HG03108 (cell line): Measurements from ENCODE around the gene BMPR1A.
A peak's percentile ranks its signal among the peaks of the same experiment; 100 is the strongest.

Source experiments
- ATAC-seq: cut with Tn5 transposase; IDR thresholded peaks from one replicate; pipeline ENCODE4 v1.9.1; 2021; ENCODE audit warnings: moderate library complexity; ENCODE audit not compliant: unreplicated experiment

The BMPR1A gene

GRCh38 chr10:86759073-86759672 lies 2.8 kb downstream of the BMPR1A start:
- ATAC-seq = no peak

- no peak for ATAC-seq
Observed at GRCh38 chr10:86763404-86763803, 7.0 kb downstream of the BMPR1A start.

GRCh38 chr10:86765548-86765947 lies 9.1 kb downstream of the BMPR1A start:
- ATAC-seq = no peak

GRCh38 chr10:86768412-86769062 lies 12.1 kb downstream of the BMPR1A start:
- no peak for ATAC-seq

DNA sequence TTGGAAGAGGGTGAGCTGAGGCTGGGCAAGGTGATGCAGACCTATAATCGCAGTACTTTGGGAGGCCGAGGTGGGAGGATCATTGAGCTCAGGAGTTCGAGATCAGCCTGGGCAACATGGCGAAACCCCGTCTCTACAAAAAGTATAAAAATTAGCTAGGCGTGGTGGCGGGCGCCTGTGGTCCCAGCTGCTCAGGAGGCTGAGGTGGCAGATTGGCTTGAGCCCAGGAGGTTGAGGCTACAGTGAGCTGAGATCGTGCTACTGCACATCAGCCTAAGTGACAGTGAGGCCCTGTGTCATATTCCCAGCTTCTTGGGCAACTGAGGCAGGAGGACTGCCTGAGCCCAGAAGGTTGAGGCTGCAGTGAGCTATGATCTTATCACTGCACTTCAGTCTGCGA lies 13.6 kb downstream of the BMPR1A start:
- no peak for ATAC-seq

- no peak for ATAC-seq
Observed at GRCh38 chr10:86770412-86770960, 14.1 kb downstream of the BMPR1A start.

DNA sequence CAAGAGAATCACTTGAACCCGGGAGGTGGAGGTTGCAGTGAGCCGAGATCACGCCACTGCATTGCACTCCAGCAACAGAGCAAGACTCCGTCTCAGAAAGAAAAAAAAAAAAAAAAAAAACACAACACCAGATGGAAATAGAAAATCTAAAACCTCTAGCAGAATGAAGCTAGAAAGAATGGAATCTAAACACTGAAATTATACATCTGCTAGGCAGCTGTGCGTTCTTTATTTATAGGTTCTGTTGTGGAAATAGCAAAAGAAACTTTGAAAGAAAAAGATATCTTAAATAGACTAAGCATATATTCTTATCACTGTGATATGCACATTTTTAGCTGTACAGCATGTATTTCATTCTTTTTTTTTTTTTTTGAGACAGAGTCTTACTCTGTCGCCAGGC lies 17.1 kb downstream of the BMPR1A start:
- ATAC-seq = no peak

DNA sequence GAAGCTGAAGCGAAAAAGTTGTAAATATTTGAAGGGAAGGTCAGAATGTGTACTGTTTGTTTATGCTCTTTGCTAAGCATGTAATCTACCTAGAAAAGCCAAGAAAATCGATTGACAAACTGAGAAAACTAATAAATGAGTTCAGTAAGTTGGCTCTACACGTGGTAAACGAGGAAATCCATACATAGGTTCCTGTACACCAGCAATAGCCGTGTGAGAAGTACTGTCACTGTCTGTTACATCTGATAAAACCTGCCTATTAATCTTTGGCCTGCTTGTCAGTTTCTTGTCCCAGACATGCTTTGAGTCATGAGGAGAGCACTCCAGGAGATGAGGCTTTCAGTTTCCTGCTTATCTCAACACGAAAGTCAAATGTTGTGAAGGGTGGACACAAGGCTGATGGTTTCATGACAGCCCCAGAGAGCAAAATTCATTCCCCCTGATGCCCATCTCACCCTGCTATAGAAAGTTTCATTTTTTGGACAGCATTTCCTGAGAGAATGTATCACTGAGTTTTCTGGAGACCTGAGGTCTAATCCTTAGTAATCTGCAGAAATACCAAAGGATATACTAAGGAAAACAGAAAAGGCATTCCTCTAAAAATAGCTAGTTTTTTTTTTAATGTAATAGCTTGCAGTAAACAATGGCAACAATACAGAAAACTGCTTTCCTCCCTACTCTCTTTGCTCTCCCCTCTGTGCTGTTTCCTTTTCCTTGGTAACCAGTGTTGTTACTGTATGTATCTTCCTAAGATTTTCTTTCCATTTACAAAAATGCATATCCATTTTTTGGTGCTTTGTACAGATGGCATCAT lies 18.8 kb downstream of the BMPR1A start:
- peak; percentile 65 for ATAC-seq

DNA sequence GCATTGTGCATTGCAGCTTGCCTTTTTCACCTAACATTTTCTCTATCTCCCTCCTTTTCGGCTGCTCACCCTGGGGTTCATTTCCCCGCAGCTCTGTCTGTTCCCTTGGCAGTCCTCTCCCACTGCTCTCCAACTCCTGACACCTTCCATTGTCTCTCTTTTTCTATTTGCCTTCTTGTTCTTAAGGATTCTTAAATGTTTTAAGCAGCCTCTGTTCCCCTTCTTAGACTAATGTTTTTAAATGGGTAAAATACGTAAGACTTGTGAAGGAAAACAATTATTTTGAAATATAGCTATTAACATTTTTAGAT lies 19.4 kb downstream of the BMPR1A start:
- ATAC-seq = no peak

- no peak for ATAC-seq
Observed at GRCh38 chr10:86779220-86780017, 23.0 kb downstream of the BMPR1A start.

GRCh38 chr10:86782701-86783418 lies 26.4 kb downstream of the BMPR1A start:
- no peak for ATAC-seq

DNA sequence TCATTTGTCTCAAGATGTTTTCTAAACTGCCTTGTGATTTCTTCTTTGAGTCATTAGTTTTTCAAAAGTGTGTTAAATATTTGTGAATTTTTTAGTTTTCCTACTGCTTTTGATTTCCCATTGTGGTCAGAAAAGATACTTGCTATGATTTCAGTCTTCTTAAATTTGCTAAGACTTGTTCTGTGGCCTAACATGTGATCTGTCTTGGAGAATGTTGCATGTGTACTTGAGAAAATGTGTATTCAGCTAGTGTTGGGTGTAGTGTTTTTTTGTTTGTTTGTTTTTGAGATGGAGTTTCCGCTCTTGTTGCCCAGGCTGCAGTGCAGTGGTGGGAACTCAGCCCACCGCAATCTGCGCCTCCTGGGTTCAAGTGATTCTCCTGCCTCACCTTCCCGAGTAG lies 28.6 kb downstream of the BMPR1A start:
- no peak for ATAC-seq

- ATAC-seq = no peak
Observed at GRCh38 chr10:86785968-86786367, 29.5 kb downstream of the BMPR1A start.

GRCh38 chr10:86786368-86786767 lies 29.9 kb downstream of the BMPR1A start:
- no peak for ATAC-seq

DNA sequence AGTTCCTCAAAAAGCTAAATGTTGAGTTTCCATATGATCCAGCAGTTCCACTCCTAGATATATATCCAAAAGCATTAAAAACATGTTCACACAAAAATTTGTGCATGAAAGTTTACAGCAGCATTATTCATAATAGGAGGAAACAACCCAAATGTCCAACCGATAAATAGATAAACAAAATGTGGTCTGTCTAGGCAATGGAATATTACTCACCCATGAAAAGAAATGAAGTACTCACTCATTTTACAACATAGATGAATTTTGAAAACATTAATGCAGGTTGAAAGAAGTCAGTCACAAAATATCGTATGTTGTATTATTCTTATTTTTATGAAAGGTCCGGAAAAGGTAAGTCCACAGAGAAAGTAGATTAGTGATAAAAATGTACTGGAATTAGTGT lies 34.0 kb downstream of the BMPR1A start:
- ATAC-seq = no peak

- no peak for ATAC-seq
Observed at GRCh38 chr10:86792461-86793167, 36.2 kb downstream of the BMPR1A start.

DNA sequence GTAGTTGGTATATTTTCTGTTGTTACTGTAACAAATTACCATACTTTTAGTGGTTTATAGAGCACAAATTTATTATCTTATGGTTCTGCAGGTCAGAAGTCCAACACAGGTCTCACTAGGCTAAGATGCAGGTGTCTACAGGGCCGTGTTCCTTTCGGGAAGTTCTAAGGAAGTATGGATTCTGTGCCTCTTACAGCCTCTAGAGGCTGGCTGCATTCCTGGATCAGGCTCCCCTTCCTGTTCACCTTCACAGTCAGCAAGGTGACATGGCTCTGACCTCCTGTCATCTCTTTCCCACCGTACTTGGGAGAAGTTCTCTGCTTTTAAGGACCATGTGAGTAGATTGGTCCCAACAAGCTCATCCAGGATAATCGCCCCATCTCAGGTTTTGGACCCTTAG lies 37.3 kb downstream of the BMPR1A start:
- no peak for ATAC-seq

DNA sequence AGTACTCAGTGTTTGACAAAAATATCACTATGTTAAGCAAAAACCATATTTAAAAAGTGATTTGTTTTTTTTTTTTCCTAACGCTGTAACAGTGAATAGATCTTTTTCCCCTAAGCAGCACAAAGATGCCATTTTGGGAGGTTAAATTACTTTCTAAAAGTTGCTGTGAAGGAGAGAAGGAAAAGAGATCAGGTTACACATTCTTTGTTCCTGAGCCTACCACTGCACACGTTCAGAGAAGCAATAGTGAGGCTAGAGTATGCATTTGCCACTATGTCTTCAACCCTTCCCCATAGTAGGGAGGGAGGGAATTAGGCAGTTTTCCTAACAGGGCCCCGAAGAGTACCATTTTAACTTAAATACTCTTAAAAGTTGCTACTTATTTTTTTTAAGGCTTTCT lies 38.9 kb downstream of the BMPR1A start:
- no peak for ATAC-seq

DNA sequence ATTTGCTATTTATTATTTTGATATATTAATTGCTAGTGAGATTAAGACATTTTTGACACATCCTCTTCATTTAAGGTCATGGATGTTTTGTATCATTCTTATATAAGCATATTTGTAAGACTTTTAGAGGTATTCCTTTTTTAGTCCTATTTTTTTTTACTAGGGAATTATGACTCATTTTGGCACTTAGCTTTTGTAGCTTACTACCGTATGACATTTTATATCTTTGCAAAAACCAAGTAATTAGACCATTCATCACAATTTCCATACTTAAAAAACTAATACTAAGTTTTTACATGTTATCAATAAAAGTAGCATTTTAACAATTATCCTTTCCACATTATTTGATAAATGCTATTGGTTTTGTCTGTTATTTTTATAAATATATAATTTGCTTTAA lies 41.6 kb downstream of the BMPR1A start:
- ATAC-seq = no peak

DNA sequence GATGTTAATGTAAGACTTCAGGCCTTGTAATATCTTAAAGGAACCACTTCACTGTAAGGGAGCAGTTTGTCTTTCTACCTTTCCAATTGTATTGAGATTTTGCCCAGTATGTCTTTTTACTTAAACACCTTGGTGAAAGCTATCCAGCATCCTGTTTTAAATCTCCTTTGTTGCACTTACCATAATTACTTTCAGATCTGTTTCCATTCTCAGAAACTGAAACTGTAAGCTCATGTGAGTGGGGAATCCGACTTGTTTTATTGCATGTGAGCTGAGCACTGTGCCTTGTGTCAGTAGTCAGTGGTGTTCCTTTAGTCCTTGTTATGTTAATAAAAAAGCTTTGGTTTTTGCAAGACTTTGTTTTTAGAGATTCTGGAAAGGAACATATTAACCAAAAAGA lies 42.2 kb downstream of the BMPR1A start:
- no peak for ATAC-seq
